Tibial nerve (tissue), 4 donors: Measurements from ENCODE around the gene PYGL. TPM values are rescaled to one million over a fixed set of nuclear protein-coding genes. Genes with fewer than 3 reads are reported as not detected.
"Not testable (repeated sequence)": the region's sequence is repeated elsewhere in the genome, so short reads cannot be mapped to it uniquely, and the experiment has no call there.

Source experiments
- DNase-seq, 2 donors: peaks; one replicate each; pipeline ENCODE4 v3.0.0-alpha.2; 2019; ENCODE audit warnings: low spot score in 2 of 2
- H3K27ac ChIP-seq, 4 donors: fragments of 200-600 bp; sonication (generic) in 3 of 4; one replicate each; pipeline ENCODE4 v1.5.1; 2017 to 2019; ENCODE audit warnings: mild to moderate bottlenecking in 1 of 4
- H3K27me3 ChIP-seq, 2 donors: fragments of 200-600 bp; sonication (generic) in 1 of 2; one replicate each; pipeline versions ENCODE4 v1.5.1 to v1.6.0; 2017 to 2019
- H3K36me3 ChIP-seq, 3 donors: fragments of 200-600 bp; sonication (generic); one replicate each; pipeline ENCODE4 v1.5.1; 2018 to 2019
- H3K4me1 ChIP-seq, 4 donors: fragments of 200-600 bp; sonication (generic) in 3 of 4; one replicate each; pipeline ENCODE4 v1.5.1; 2017 to 2019
- H3K4me3 ChIP-seq, 4 donors: fragments of 200-600 bp; sonication (generic) in 3 of 4; one replicate each; pipeline ENCODE4 v1.5.1; 2017 to 2019; ENCODE audit warnings: mild to moderate bottlenecking in 1 of 4, moderate library complexity in 1 of 4
- H3K9me3 ChIP-seq, 4 donors: fragments of 200-600 bp; sonication (generic) in 3 of 4; one replicate each; pipeline ENCODE4 v1.5.1; 2017 to 2019
- EP300 ChIP-seq, 2 donors: sonication (generic); formaldehyde crosslinking; IDR thresholded peaks; one replicate each; pipeline ENCODE4 v1.6.1; 2017; ENCODE audit warnings: antibody characterized with exemption in 2 of 2, mild to moderate bottlenecking in 1 of 2
- POLR2A ChIP-seq, 2 donors: fragments of 450-650 bp; IDR thresholded peaks; one replicate each; pipeline ENCODE4 v1.6.1; 2017; ENCODE audit warnings: antibody characterized with exemption in 2 of 2, mild to moderate bottlenecking in 2 of 2, moderate library complexity in 2 of 2
- WGBS, 2 donors: methylation state at CpG; one replicate each; pipeline ENCODE4 v1.1.5; 2018; 5-methylcytosine and 5-hydroxymethylcytosine counted together
- total RNA-seq, 4 donors: library from RNA; depleted of rRNA; stranded (reverse); fragments of >200 nt; gene quantifications; one replicate each; pipeline ENCODE4 v1.1.0, GENCODE V29; 2016
- TF ChIP-seq, protein P1 (sequence below), 5 experiments: fragments of 200-600 bp in 3 of 5; fragments of 450-650 bp in 2 of 5; sonication (generic) in 3 of 5; IDR thresholded peaks; one replicate each; pipeline ENCODE4 v1.5.1; 2016 to 2019; ENCODE audit warnings: antibody characterized with exemption in 5 of 5, mild to moderate bottlenecking in 3 of 5, moderate library complexity in 2 of 5

The PYGL gene
- total RNA-seq, 4 donors from 2014 or later, result 50.0 to 112 (median 74.3) TPM

DNA sequence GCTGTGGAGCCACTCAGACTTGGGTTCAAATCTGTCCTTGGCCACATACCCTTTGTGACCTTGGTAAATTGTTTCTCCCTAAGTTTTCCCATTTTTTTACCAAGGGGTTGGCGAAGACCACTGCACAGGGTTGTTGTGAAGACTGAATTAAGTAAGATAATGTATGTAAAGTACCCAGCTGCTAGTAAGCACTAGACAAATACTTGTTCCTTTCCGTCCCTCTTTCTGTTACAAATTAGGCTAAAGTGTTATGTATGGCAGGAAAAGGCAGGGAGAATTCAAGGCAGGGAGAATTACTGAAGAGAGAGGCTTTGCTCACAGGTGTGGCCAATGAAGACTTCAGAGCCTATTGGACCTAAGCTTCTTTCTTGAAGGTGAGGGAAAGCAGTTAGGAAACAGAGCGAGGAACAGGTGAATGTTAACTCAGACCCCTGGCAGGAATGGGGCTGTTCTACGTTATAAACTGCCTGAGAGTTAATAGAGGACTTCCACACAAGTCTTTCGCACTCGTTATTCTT lies 46.6 kb downstream of the PYGL start:
- Histone ChIP-seq H3K9me3 (no peaks in the 10 kb centered on the region), H3K36me3 (peaks cover 0 to 8% (median 0%) of the 10 kb centered on the region in 3 donors), H3K27ac (no peak overlapping the region), H3K4me1 (no peaks in the 10 kb centered on the region), H3K27me3 (no peaks in the 10 kb centered on the region), H3K4me3 (no peak overlapping the region)
- 93 to 95% methylated on average over 6 of the region's 6 CpGs for WGBS, 2 donors
- no peak for TF ChIP-seq POLR2A (IDR thresholded peaks at IDR 0.05)
- TF ChIP-seq EP300 (IDR thresholded peaks at IDR 0.05), result no peak
- TF ChIP-seq, protein P1, sequence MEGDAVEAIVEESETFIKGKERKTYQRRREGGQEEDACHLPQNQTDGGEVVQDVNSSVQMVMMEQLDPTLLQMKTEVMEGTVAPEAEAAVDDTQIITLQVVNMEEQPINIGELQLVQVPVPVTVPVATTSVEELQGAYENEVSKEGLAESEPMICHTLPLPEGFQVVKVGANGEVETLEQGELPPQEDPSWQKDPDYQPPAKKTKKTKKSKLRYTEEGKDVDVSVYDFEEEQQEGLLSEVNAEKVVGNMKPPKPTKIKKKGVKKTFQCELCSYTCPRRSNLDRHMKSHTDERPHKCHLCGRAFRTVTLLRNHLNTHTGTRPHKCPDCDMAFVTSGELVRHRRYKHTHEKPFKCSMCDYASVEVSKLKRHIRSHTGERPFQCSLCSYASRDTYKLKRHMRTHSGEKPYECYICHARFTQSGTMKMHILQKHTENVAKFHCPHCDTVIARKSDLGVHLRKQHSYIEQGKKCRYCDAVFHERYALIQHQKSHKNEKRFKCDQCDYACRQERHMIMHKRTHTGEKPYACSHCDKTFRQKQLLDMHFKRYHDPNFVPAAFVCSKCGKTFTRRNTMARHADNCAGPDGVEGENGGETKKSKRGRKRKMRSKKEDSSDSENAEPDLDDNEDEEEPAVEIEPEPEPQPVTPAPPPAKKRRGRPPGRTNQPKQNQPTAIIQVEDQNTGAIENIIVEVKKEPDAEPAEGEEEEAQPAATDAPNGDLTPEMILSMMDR (IDR thresholded peaks at IDR 0.05), result no peak
- no peak for DNase-seq

DNA sequence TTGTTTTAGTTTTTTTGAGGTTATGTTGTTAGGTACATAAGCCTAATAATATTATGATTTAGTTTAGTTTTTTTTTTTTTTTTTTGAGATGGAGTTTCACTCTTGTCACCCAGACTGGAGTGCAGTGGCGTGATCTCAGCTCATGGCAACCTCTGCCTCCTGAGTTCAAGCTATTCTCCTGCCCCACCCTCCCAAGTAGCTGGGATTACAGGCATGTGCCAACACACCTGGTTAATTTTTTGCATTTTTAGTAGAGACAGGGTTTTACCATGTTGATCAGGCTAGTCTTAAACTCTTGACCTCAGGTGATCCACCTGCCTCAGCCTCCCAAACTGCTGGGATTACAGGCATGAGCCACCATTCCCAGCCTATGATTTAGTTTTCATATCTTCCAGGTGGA lies 47.3 kb downstream of the PYGL start:
- DNase-seq, H3K4me3 ChIP-seq, H3K4me1 ChIP-seq, H3K9me3 ChIP-seq, H3K27ac ChIP-seq, H3K27me3 ChIP-seq, H3K36me3 ChIP-seq: not testable (repeated sequence)
- 95 to 100% methylated on average over 1 of the region's 1 CpG for WGBS, 2 donors

DNA sequence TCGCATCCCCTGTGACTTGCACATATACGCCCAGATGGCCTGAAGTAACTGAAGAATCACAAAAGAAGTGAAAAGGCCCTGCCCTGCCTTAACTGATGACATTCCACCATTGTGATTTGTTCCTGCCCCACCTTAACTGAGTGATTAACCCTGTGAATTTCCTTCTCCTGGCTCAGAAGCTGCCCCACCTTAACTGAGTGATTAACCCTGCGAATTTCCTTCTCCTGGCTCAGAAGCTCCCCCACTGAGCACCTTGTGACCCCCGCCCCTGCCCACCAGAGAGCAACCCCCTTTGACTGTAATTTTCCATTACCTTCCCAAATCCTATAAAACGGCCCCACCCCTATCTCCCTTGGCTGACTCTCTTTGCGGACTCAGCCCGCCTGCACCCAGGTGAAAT lies 47.9 kb downstream of the PYGL start:
- not testable (repeated sequence) for H3K4me3 ChIP-seq, H3K27ac ChIP-seq, H3K9me3 ChIP-seq, H3K4me1 ChIP-seq, H3K27me3 ChIP-seq, DNase-seq, H3K36me3 ChIP-seq
- WGBS, 2 donors, result 86 to 89% methylated on average over 7 of the region's 7 CpGs

DNA sequence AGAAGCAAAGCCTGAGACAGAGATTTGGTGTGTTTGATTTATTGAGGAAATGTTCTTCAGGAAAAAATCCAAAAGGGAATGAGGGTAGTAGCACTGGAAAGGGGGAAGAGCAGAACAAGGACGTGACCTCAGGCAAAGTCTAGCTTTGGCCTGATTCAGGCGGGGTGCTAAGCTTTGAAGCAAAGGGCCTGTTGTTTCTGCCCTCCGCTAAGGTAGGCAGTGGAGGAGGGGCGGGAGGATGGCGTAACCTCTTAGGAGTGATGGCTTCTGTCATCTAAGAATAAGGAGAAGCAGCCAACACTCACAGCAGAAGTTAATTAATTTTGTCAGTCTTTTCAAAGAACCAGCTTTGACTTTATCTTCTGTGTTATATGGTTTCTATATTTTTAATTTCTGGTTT lies 52.0 kb downstream of the PYGL start:
- DNase-seq, result no peak
- WGBS, 2 donors, result 73 to 75% methylated on average over 5 of the region's 5 CpGs
- H3K4me3 ChIP-seq, result no peak overlapping the region
- no peaks in the 10 kb centered on the region for H3K4me1 ChIP-seq
- no peak for TF ChIP-seq POLR2A (IDR thresholded peaks at IDR 0.05)
- TF ChIP-seq, protein P1 (IDR thresholded peaks at IDR 0.05), result no peak
- no peak for TF ChIP-seq EP300 (IDR thresholded peaks at IDR 0.05)
- H3K9me3 ChIP-seq, result no peaks in the 10 kb centered on the region
- H3K27me3 ChIP-seq, result no peaks in the 10 kb centered on the region
- H3K36me3 ChIP-seq, result no peaks in the 10 kb centered on the region
- no peak overlapping the region for H3K27ac ChIP-seq

DNA sequence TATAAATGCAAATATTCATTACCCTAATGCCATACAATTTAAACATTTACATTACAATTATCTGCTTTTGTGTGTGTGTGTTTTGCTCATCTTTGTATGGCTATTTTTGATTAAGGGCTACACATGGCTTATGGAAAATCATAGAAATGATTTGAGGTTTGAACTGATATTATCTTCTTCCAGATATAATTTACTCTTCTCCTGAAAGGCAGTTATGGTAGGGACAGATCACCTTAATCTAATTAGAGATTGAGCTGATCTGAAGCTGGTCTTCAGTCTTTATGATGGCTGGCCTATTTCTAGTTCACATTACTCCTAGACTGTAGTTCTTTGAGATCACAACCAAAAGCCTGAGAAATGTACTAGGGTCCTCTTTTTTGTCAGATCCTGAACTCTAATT lies 56.8 kb downstream of the PYGL start:
- H3K27ac ChIP-seq, result no peak overlapping the region
- H3K36me3 ChIP-seq, result peaks cover 0 to 18% (median 0%) of the 10 kb centered on the region in 3 donors
- H3K9me3 ChIP-seq, result no peaks in the 10 kb centered on the region
- no peak for DNase-seq
- H3K4me3 ChIP-seq, result no peak overlapping the region
- TF ChIP-seq EP300 (IDR thresholded peaks at IDR 0.05), result no peak
- TF ChIP-seq, protein P1 (IDR thresholded peaks at IDR 0.05), result no peak
- no peak for TF ChIP-seq POLR2A (IDR thresholded peaks at IDR 0.05)
- no peaks in the 10 kb centered on the region for H3K4me1 ChIP-seq
- no peaks in the 10 kb centered on the region for H3K27me3 ChIP-seq

DNA sequence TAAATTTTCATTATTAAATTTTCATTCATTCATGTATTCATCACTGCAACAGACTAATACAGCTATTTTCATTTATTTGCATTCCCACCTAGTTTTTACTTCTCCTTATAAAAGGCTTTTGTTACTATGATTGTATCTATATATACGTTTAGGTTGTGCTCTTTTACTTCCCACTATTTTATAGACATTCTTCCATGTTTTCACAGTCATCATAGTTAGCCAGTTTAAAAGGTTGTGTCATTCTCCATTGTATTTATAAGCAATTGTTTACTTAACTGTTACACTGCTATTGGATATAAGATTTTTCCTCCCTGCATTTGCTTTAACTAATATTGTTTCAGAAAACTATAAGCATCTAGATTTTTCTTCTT lies 60.5 kb downstream of the PYGL start:
- no peaks in the 10 kb centered on the region for H3K27me3 ChIP-seq
- H3K36me3 ChIP-seq, result peaks cover 0 to 18% (median 0%) of the 10 kb centered on the region in 3 donors
- no peak overlapping the region for H3K27ac ChIP-seq
- no peak for DNase-seq
- TF ChIP-seq, protein P1 (IDR thresholded peaks at IDR 0.05), result no peak
- TF ChIP-seq EP300 (IDR thresholded peaks at IDR 0.05), result no peak
- TF ChIP-seq POLR2A (IDR thresholded peaks at IDR 0.05), result no peak
- H3K4me3 ChIP-seq, result no peak overlapping the region
- no peaks in the 10 kb centered on the region for H3K4me1 ChIP-seq
- WGBS, 2 donors, result 69 to 80% methylated on average over 1 of the region's 1 CpG
- no peaks in the 10 kb centered on the region for H3K9me3 ChIP-seq
